Neural cell (in vitro differentiated cells): ENCODE results near the gene LZTS2. TPM values are rescaled to one million over a fixed set of nuclear protein-coding genes. Genes with fewer than 3 reads are reported as not detected.

ENCODE experiments used
- H2AFZ ChIP-seq: fragments of 200-600, 300-800 bp; sonication (generic), shearing (Covaris generic); 2 replicates; pipeline ENCODE4 v1.6.0; 2014; ENCODE audit warnings: low read depth, mild to moderate bottlenecking, antibody characterized with exemption, low read length, moderate library complexity
- H3F3A ChIP-seq: fragments of 200-600 bp; shearing (Covaris generic); 2 replicates; pipeline ENCODE4 v1.6.1; 2016; ENCODE audit warnings: mild to moderate bottlenecking, moderate library complexity, mixed read lengths, antibody characterized with exemption, low read length; ENCODE audit not compliant: insufficient read depth, poor library complexity, severe bottlenecking
- H3K27ac ChIP-seq: fragments of 200-600, 300-800 bp; sonication (generic), shearing (Covaris generic); 2 replicates; pipeline ENCODE4 v1.5.1; 2014; ENCODE audit warnings: mild to moderate bottlenecking, low read length, moderate library complexity
- H3K27me3 ChIP-seq: fragments of 300-800, 200-600 bp; sonication (generic), shearing (Covaris generic); 2 replicates; pipeline ENCODE4 v1.6.0; 2014; ENCODE audit warnings: mild to moderate bottlenecking, low read depth, low read length, moderate library complexity; ENCODE audit not compliant: insufficient read depth
- H3K36me3 ChIP-seq: fragments of 300-800, 200-600 bp; sonication (generic), shearing (Covaris generic); 2 replicates; pipeline ENCODE4 v1.5.1; 2014; ENCODE audit warnings: mild to moderate bottlenecking, antibody characterized with exemption, low read length, moderate library complexity; ENCODE audit not compliant: insufficient read depth
- H3K4me2 ChIP-seq: fragments of 300-800, 200-600 bp; sonication (generic), shearing (Covaris generic); 2 replicates; pipeline ENCODE4 v1.6.0; 2014; ENCODE audit warnings: mild to moderate bottlenecking, low read length
- H3K4me3 ChIP-seq: fragments of 300-800, 200-600 bp; sonication (generic), shearing (Covaris generic); 2 replicates; pipeline ENCODE4 v1.5.1; 2014; ENCODE audit warnings: mild to moderate bottlenecking, low read length, moderate library complexity
- H3K79me2 ChIP-seq: fragments of 200-600 bp; shearing (Covaris generic); replicated peaks from 2 replicates; pipeline ENCODE4 v1.6.0; 2014; ENCODE audit warnings: mild to moderate bottlenecking, low read length, moderate library complexity; ENCODE audit not compliant: insufficient read depth
- H3K9ac ChIP-seq: fragments of 300-800, 200-600 bp; sonication (generic), shearing (Covaris generic); 2 replicates; pipeline ENCODE4 v1.6.1; 2016; ENCODE audit warnings: mild to moderate bottlenecking, low read length, mixed read lengths
- H3K9me2 ChIP-seq: fragments of 200-600 bp; shearing (Covaris generic); 2 replicates; pipeline ENCODE4 v1.6.1; 2016; ENCODE audit warnings: mild to moderate bottlenecking, low read length, mixed read lengths; ENCODE audit not compliant: insufficient read depth
- H3K9me3 ChIP-seq: fragments of 200-600, 300-800 bp; sonication (generic), shearing (Covaris generic); 2 replicates; pipeline ENCODE4 v1.6.1; 2016; ENCODE audit warnings: mild to moderate bottlenecking, mixed run types, low read length, moderate library complexity, mixed read lengths
- H4K20me1 ChIP-seq: fragments of 200-600 bp; shearing (Covaris generic); 2 replicates; pipeline ENCODE4 v1.6.1; 2016; ENCODE audit warnings: mild to moderate bottlenecking, mixed run types; ENCODE audit not compliant: insufficient read depth
- EP300 ChIP-seq: fragments of 450-650 bp; conservative IDR thresholded peaks from 2 replicates; pipeline ENCODE4 v1.6.1; 2014; ENCODE audit warnings: antibody characterized with exemption, mild to moderate bottlenecking, moderate library complexity; ENCODE audit not compliant: poor library complexity, severe bottlenecking
- EZH2 ChIP-seq: fragments of 200-600, 300-800 bp; shearing (Covaris generic), sonication (generic); IDR thresholded peaks from 2 replicates; pipeline ENCODE4 v1.6.1; 2014; ENCODE audit warnings: antibody characterized with exemption, low read length, borderline replicate concordance, mild to moderate bottlenecking; ENCODE audit not compliant: insufficient read depth, poor library complexity, severe bottlenecking
- MXI1 ChIP-seq: fragments of 450-650 bp; conservative IDR thresholded peaks from 2 replicates; pipeline ENCODE4 v1.6.1; 2014; ENCODE audit warnings: antibody characterized with exemption, mild to moderate bottlenecking; ENCODE audit not compliant: poor library complexity, severe bottlenecking
- POLR2AphosphoS5 ChIP-seq: IDR thresholded peaks from 2 replicates; pipeline ENCODE4 v1.6.1; 2012
- RAD21 ChIP-seq: fragments of 450-650 bp; conservative IDR thresholded peaks from 2 replicates; pipeline ENCODE4 v1.6.1; 2014; ENCODE audit warnings: antibody characterized with exemption, mild to moderate bottlenecking, moderate library complexity
- REST ChIP-seq: IDR thresholded peaks from 2 replicates; pipeline ENCODE4 v1.6.1; 2012; ENCODE audit warnings: borderline replicate concordance
- SMC3 ChIP-seq: fragments of 450-650 bp; conservative IDR thresholded peaks from 2 replicates; pipeline ENCODE4 v1.6.1; 2014; ENCODE audit warnings: antibody characterized with exemption, mild to moderate bottlenecking, moderate library complexity; ENCODE audit not compliant: poor library complexity
- TAF1 ChIP-seq: IDR thresholded peaks from 2 replicates; pipeline ENCODE4 v1.6.1; 2012; ENCODE audit warnings: low read depth
- polyA plus RNA-seq: library from polyadenylated mRNA; depleted of rRNA; stranded (reverse); fragments of >200 nt; gene quantifications from 2 replicates; pipeline ENCODE4 v1.2.3, GENCODE V29; 2014
- TF ChIP-seq, protein P1 (sequence below): fragments of 450-650 bp; IDR thresholded peaks from 2 replicates; pipeline ENCODE4 v1.5.1; 2014; ENCODE audit warnings: antibody characterized with exemption, mild to moderate bottlenecking, moderate library complexity; ENCODE audit not compliant: poor library complexity, severe bottlenecking

LZTS2 gene
- polyA plus RNA-seq, 1 donor from 2014 or later, result 40.1 TPM

- peak overlapping the region; percentile 10 for H2AFZ ChIP-seq
- no peaks in the 10 kb centered on the region for H3K9me3 ChIP-seq
- peak overlapping the region; percentile 88 for H3K4me3 ChIP-seq
- peak overlapping the region; percentile 69 for H3K4me2 ChIP-seq
- no peaks in the 10 kb centered on the region for H3K9me2 ChIP-seq
- H3K27me3 ChIP-seq, result peaks cover 10% of the 10 kb centered on the region
- peaks cover 22% of the 10 kb centered on the region for H3K79me2 ChIP-seq
- no peaks in the 10 kb centered on the region for H3K36me3 ChIP-seq
- H4K20me1 ChIP-seq, result no peaks in the 10 kb centered on the region
- TF ChIP-seq SMC3 (no peak), EP300 (peak; percentile 59), POLR2AphosphoS5 (peak; percentile 75)
- H3F3A ChIP-seq, result no peaks in the 10 kb centered on the region
- H3K9ac ChIP-seq, result peak overlapping the region; percentile 96
- H3K27ac ChIP-seq, result peak overlapping the region; percentile 85
Measured at GRCh38 chr10:100998183-100998990, 1.2 kb upstream of the LZTS2 start.

DNA sequence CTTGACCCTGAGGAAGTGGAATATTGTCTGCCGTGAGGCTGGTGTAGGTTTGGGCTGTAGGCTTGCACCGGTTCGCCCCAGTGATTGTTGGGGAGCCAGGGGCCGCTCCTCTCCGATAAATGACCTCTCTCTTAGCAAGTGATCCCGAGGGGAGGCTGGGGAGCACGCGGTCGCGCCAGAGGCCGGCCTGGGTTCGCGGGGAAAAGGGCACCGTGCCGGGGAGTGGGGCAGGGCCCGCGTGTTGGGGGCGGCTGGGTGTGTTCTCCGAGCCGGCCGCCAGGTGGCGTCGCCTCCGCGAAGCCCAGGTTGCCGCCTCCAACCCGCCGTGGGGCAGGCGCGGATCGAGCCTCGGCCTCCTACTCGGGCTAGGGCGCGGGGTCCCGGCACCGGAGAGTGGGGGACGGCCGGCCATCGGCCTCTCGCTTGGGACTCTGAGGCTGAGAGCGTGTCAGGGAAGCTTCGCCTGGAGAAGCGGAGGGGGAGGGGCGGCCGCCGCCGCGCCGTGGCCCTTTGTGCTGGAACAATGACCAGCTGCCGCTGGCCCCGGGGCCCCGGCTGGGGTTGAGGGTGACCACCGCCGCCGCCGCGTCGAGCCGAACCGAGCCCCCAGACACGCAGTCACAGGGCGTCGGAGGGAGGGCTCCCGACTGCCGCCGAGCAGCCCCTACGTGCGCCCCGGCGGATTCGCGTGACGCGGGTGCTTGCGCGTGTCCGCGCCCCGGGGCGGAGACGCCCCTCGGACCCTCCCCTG, 442 bp upstream of the LZTS2 start:
- peak; percentile 33 for TF ChIP-seq EP300
- peak; percentile 25 for TF ChIP-seq REST
- peak; percentile 79 for TF ChIP-seq POLR2AphosphoS5
- TF ChIP-seq, protein P1, sequence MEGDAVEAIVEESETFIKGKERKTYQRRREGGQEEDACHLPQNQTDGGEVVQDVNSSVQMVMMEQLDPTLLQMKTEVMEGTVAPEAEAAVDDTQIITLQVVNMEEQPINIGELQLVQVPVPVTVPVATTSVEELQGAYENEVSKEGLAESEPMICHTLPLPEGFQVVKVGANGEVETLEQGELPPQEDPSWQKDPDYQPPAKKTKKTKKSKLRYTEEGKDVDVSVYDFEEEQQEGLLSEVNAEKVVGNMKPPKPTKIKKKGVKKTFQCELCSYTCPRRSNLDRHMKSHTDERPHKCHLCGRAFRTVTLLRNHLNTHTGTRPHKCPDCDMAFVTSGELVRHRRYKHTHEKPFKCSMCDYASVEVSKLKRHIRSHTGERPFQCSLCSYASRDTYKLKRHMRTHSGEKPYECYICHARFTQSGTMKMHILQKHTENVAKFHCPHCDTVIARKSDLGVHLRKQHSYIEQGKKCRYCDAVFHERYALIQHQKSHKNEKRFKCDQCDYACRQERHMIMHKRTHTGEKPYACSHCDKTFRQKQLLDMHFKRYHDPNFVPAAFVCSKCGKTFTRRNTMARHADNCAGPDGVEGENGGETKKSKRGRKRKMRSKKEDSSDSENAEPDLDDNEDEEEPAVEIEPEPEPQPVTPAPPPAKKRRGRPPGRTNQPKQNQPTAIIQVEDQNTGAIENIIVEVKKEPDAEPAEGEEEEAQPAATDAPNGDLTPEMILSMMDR, result peak; percentile 96
- TF ChIP-seq RAD21, result peak; percentile 65
- peak; percentile 65 for TF ChIP-seq MXI1
- no peak for TF ChIP-seq EZH2
- peak; percentile 54 for TF ChIP-seq TAF1
- TF ChIP-seq SMC3, result peak; percentile 78
- Histone ChIP-seq H3K79me2 (peaks cover 22% of the 10 kb centered on the region), H3K9me3 (no peaks in the 10 kb centered on the region), H3K9me2 (no peaks in the 10 kb centered on the region), H4K20me1 (no peaks in the 10 kb centered on the region), H3K9ac (peak overlapping the region; percentile 96), H3K36me3 (no peaks in the 10 kb centered on the region), H3K4me2 (peak overlapping the region; percentile 69), H3F3A (no peaks in the 10 kb centered on the region), H3K4me3 (peak overlapping the region; percentile 88), H3K27ac (peak overlapping the region; percentile 85), H3K27me3 (peaks cover 10% of the 10 kb centered on the region), H2AFZ (peak overlapping the region; percentile 85)
